Kidney tubule cell (primary cell): ENCODE results near the gene CD46.

ENCODE experiments used
- DNase-seq: peaks from one replicate; pipeline ENCODE4 v3.0.0-alpha.2; 2018; ENCODE audit warnings: low spot score

CD46 gene

DNA sequence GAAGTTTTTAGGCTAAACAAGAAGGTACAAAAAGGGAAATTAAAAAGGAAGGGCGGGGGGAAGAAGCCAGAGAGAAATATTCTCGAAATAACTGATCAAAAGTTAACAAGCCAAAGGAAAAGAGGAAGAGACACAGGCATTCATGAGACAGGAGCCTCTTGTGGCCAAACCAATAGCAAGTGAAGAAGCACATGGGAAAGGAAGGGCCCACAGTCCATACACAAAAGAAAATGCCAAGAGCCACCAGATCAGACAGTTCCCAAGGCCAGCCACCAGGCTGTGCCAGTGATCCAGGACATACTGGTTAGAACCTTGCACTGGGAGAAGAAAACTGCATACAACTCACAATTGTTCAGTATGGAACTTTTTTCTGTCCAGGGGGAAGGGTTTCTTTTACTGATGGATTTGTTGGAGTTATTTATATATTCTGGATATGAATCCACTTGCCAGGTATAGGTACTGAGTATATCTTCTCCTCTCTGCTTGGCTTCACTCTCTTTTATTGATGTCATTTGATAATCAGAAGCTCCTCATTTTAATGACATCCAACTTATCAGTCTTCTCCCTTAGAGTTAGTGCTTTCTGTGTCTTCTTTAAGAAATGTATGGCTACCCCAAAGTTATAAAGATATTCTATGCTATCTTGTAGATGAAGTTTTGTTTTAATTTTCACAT is 76.8 kb downstream of the CD46 start:
- peak; percentile 86 for DNase-seq

- DNase-seq, result no peak
These were observed 77.7 kb downstream of the CD46 start for GRCh38 chr1:207829576-207829975.

DNA sequence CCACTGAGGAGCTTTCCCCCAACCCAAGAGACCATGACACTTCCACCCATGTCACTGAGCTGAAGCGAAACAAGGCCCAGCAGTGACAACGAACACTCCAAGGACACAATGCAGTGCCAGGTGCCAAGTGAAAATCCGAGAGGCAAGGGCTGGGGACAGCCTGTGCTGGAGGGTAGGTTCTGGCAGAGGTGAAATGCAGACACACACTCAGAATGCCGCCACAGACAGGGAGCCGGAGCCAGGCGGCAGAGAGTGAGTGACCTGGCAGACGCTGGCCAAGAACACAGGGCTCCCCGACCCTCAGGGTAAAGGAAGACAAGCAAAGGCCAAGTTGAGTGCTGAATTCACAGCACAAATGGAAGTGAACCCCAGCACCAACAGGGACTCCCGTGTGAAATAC is 78.9 kb downstream of the CD46 start:
- DNase-seq, result no peak

- DNase-seq, result peak; percentile 70
These were observed 79.9 kb downstream of the CD46 start for GRCh38 chr1:207831517-207832327.

GRCh38 chr1:207832796-207833195 is 80.9 kb downstream of the CD46 start:
- no peak for DNase-seq

GRCh38 chr1:207833381-207833780 is 81.5 kb downstream of the CD46 start:
- DNase-seq, result no peak

DNA sequence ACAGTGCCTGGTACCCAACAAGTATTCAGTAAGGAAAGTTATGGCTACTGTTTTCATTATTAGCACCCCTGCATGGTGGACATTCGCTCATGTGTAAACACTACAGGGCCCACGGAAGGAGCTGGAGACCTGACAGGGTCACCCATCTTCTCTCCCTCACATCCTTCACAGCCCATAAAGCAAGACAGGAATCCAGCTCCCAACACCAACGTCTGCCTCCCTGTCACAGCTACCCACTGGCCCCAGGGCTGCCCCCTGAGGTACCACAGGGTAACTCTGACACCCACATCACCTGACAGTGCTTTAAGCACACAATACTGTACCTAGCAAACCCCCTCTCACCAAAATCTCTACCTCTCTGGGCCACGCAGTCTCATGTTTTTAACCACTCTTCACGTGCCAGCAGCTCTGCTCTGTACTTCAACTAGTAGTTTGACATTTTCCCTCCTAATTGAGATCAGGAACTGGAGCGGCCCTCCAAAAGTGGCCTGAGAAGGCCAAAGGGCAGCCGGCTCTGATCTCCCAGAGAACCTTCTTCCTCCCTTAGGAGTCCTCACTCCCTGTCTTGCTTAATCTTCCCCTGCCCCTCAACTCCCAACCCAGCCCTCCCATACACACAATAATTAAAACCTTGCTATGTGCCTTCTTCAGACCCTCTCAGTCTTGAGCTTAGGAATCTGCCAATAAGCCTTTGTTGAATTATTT is 82.3 kb downstream of the CD46 start:
- no peak for DNase-seq

GRCh38 chr1:207835958-207836357 is 84.1 kb downstream of the CD46 start:
- DNase-seq, result no peak

DNA sequence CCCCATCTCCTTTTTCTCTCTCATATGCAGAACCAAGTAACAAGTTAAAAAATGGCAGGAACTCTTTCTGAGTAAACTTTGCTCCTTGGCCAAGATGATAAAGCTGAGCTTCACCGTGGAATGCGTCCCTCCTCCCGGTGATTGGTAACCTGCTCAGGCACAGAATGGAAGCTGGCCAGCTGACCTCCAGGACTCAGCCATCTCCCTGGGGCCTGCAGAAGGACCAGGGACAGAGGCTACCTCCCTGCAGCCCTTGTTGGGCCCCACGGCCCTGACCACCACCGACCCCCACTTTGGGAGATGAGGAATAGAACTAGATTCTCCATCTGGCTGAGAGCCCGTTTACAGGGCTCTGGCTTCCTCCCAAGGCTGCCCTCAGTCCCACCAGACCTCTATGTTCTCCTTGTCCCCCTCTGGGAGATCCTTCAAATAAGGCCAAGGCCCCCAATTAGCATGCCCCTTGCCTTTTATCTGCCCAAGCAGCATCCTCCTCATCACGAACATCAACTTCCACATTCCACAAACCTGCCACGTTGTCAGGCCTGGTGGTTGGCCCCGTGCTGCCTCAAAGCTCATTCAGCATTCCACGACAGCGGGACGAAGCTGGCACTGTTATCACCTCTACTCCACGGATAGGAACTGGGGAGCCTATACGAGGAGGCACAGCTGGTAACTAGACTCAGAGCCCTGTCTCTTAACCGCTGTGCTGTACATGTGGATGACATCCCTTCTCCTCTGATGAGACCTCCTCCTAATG is 84.9 kb downstream of the CD46 start:
- no peak for DNase-seq

DNA sequence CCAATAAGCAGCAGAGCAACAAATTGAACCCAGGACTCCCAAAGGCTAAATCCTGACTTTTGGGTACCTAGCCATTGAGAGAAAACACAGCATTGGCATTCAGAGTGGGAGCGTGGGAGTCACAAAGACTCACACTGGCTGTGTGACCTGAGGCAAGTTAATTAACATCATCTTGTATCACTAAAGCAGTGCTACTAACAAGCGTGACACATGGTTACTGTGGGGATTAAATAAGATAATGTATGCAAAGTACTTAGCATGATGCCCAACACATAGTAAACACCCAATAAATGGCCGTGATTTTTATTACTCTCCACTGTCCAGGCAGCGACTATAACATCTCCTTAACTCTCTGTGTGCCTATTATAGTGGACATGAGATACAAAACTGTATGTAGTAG is 85.8 kb downstream of the CD46 start:
- DNase-seq, result no peak

GRCh38 chr1:207838156-207839082 is 86.6 kb downstream of the CD46 start:
- peak; percentile 73 for DNase-seq

- no peak for DNase-seq
These were observed 87.2 kb downstream of the CD46 start for GRCh38 chr1:207839083-207839413.

GRCh38 chr1:207840380-207840779 is 88.5 kb downstream of the CD46 start:
- DNase-seq, result no peak

DNA sequence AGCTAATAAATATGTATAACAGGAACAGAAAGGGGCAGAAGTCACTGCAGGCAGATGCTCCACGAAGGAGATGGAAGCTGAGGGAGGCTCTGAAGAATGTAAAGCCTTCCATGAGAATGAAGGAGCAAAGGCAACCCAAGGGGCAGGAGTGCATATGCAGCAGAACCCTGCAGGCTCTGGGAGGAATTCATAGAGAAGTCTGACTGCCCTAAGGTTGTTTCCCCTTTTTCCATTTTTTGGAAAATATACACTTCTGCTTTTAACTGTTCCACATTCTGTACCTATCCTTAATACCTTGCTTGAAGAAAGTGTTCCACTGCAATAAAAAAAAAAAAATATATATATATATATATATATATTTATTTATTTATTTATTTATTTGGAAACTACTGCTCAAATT is 89.4 kb downstream of the CD46 start:
- no peak for DNase-seq

DNA sequence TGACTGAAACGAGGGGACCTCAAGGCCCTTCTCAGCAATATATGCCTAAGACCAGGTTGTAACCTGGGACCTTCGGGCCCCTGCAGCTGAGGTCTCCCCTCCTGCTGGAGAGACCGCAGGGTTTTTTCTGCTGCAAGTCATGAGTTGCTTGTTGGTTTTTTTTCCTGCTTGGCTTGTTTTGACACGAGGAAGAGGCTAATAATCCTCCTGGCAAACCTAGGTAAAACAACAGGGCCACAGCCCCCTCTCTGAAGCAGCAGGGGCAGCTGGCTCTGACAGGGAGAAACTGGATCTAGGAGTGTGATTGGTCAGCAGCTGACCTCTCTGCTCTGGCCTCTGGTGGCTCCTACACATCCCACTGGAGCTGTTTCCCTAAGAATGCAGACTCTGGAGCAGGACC is 90.0 kb downstream of the CD46 start:
- no peak for DNase-seq

GRCh38 chr1:207842506-207842905 is 90.7 kb downstream of the CD46 start:
- no peak for DNase-seq

- no peak for DNase-seq
These were observed 92.5 kb downstream of the CD46 start for GRCh38 chr1:207844371-207844770.
